Measurements from ENCODE around the gene ZDHHC8. TPM values are rescaled to one million over a fixed set of nuclear protein-coding genes. Genes with fewer than 3 reads are reported as not detected.

Gene ZDHHC8
- total and polyA plus RNA-seq, 2 experiments from 2014 or later, result 13.0 to 18.7 TPM

DNA sequence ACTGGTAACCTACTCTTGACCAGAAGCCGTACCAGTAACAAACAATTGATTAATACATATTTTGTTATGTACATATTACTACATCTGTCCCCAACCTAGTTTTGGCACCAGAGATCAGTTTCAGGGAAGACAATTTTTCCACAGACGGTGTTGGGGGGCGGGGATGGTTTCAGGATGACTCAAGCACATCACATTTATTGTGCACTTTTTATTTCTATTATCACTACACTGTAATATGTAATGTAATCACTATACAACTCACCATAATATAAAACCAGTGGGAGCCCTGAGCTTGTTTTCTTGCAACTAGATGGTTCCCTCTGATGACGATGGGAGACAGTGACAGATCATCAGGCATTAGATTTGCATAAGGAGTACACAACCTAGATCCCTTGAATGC is 36.1 kb upstream of the ZDHHC8 start:
- TF ChIP-seq EZH2phosphoT487 (IDR thresholded peaks at IDR 0.05; ENCODE audit: insufficient read depth, low read depth), result no peak
- TF ChIP-seq EZH2 (IDR thresholded peaks at IDR 0.05; ENCODE audit: insufficient read depth, poor library complexity, severe bottlenecking), result no peak
- H2AFZ ChIP-seq, result no peak overlapping the region
- no peaks in the 10 kb centered on the region for H3K9me2 ChIP-seq (ENCODE audit: insufficient read depth)
- H3K9ac ChIP-seq, result no peak overlapping the region
- H3K4me3 ChIP-seq, result no peak overlapping the region
- no peak for DNase-seq
- no peaks in the 10 kb centered on the region for H3K9me3 ChIP-seq (ENCODE audit: low read depth)
- in situ Hi-C loops (cut with MboI), result no loop called here
- no peaks in the 10 kb centered on the region for H3K27me3 ChIP-seq (replicated peaks; ENCODE audit: insufficient read depth)
- no peak overlapping the region for H3K4me2 ChIP-seq (ENCODE audit: unreplicated experiment)
- peaks cover 56% of the 10 kb centered on the region for H3K36me3 ChIP-seq (ENCODE audit: low read depth)
- H3K4me1 ChIP-seq (ENCODE audit: insufficient read depth), result peaks cover 3% of the 10 kb centered on the region
- WGBS, 2 experiments (ENCODE audit: low coverage in 1 of 2, low lambda C conversion rate in 2 of 2, missing lambda C conversion rate in 2 of 2), result 99 to 100% methylated on average over 4 of the region's 4 CpGs
- H3F3A ChIP-seq (ENCODE audit: insufficient read depth), result peaks cover 9% of the 10 kb centered on the region; the same call in 1 of the 2 replicates
- H3K27ac ChIP-seq, result no peak overlapping the region
- H4K20me1 ChIP-seq (ENCODE audit: insufficient read depth), result no peaks in the 10 kb centered on the region
- peaks cover 88% of the 10 kb centered on the region for H3K79me2 ChIP-seq (ENCODE audit: insufficient read depth)

DNA sequence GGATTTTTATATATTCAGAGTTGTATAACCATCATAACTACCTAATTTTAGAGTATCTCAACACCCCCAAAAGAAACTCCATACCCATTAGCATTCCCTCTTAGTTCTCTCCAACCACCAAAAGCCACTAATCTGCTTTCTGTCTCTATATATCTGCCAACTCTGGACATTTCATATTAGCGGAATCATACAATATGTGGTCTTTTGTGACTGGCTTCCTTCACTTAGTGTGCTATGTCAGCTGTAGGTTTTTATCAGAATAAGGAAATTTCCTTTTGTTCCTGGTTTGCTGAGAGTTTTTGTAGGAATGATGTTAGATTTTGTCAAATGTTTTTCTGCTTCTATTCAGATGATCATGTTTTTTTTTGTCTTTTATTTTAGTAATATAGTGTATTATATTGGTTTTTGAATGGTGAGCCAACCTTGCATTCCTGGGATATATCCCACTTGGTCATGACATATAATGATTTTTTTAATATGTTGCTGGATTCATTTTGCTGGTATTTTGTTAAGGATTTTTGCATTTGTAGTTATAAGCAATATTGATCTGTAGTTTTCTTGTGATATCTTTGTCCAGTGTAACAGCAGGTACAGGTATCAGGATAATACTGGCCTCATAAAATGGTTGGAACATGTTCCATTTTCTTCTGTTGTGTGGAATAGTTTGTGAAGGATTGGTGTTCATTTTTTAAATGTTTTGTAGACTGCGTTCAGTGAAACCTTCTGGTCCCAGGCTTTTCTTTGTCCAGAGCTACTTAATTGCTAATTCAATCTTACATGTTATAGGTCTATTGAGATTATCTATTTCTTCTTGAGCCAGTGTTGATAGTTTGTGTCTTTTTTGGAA is 34.8 kb upstream of the ZDHHC8 start:
- Histone ChIP-seq H3K9me2 (ENCODE audit: insufficient read depth) (no peaks in the 10 kb centered on the region), H3K36me3 (ENCODE audit: low read depth) (peaks cover 52% of the 10 kb centered on the region), H3K4me1 (ENCODE audit: insufficient read depth) (no peaks in the 10 kb centered on the region), H3K9ac (no peak overlapping the region), H3K4me3 (no peak overlapping the region), H3K79me2 (ENCODE audit: insufficient read depth) (peaks cover 88% of the 10 kb centered on the region), H3K9me3 (ENCODE audit: low read depth) (no peaks in the 10 kb centered on the region), H4K20me1 (ENCODE audit: insufficient read depth) (no peaks in the 10 kb centered on the region), H3K27me3 (replicated peaks; ENCODE audit: insufficient read depth) (no peaks in the 10 kb centered on the region), H3K27ac (no peak overlapping the region), H2AFZ (no peak overlapping the region), H3K4me2 (ENCODE audit: unreplicated experiment) (no peak overlapping the region), H3F3A (ENCODE audit: insufficient read depth) (peaks cover 9% of the 10 kb centered on the region; the same call in 1 of the 2 replicates)
- WGBS, 2 experiments (ENCODE audit: low coverage in 1 of 2, low lambda C conversion rate in 2 of 2, missing lambda C conversion rate in 2 of 2), result 97 to 98% methylated on average over 2 of the region's 2 CpGs
- no peak for DNase-seq
- TF ChIP-seq EZH2 (IDR thresholded peaks at IDR 0.05; ENCODE audit: insufficient read depth, poor library complexity, severe bottlenecking) (no peak), EZH2phosphoT487 (IDR thresholded peaks at IDR 0.05; ENCODE audit: insufficient read depth, low read depth) (no peak)
- in situ Hi-C loops (cut with MboI), result no loop called here

DNA sequence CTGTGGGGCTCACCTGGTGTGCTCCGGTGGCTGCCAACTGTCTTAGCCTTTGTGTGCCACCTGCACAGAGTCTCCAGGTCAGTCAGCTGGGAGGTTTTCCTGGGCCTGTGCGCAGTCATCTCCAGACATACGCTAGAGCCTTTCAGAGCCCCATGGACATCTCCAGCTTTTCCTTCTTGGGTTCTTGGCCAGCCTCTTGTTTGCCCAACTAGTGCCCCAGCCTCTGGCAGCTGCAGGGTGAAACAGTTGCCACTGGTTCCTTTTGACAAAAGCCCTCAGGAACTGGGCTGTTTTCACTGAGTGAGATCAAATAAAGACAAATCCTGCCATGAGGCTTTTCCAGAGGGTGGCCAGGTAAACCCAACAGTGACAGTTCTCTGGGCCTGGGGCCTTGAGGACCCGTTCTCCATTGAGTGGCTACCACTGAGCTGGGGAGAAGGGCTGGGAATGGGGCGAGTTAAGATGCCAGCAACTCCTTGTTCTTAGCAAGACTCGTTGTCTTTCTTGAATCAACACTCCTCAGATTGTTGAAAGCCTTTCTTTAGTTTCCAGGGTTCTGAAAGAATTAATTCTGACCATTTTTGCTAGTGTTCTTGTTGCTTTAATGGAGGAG is 32.4 kb upstream of the ZDHHC8 start:
- no peak overlapping the region for H3K4me3 ChIP-seq
- no peaks in the 10 kb centered on the region for H4K20me1 ChIP-seq (ENCODE audit: insufficient read depth)
- no peaks in the 10 kb centered on the region for H3K9me3 ChIP-seq (ENCODE audit: low read depth)
- peaks cover 9% of the 10 kb centered on the region; the same call in 1 of the 2 replicates for H3F3A ChIP-seq (ENCODE audit: insufficient read depth)
- H2AFZ ChIP-seq, result no peak overlapping the region
- no peaks in the 10 kb centered on the region for H3K4me1 ChIP-seq (ENCODE audit: insufficient read depth)
- H3K27ac ChIP-seq, result no peak overlapping the region
- H3K27me3 ChIP-seq (replicated peaks; ENCODE audit: insufficient read depth), result no peaks in the 10 kb centered on the region
- 99 to 100% methylated on average over 6 of the region's 6 CpGs for WGBS, 2 experiments (ENCODE audit: low coverage in 1 of 2, low lambda C conversion rate in 2 of 2, missing lambda C conversion rate in 2 of 2)
- in situ Hi-C loops (cut with MboI), result no loop called here
- peaks cover 49% of the 10 kb centered on the region for H3K36me3 ChIP-seq (ENCODE audit: low read depth)
- no peaks in the 10 kb centered on the region for H3K9me2 ChIP-seq (ENCODE audit: insufficient read depth)
- peaks cover 93% of the 10 kb centered on the region for H3K79me2 ChIP-seq (ENCODE audit: insufficient read depth)
- no peak for TF ChIP-seq EZH2phosphoT487 (IDR thresholded peaks at IDR 0.05; ENCODE audit: insufficient read depth, low read depth)
- H3K9ac ChIP-seq, result no peak overlapping the region
- no peak overlapping the region for H3K4me2 ChIP-seq (ENCODE audit: unreplicated experiment)
- DNase-seq, result no peak

GRCh38 chr22:20101638-20102037 is 30.0 kb upstream of the ZDHHC8 start:
- H3K9ac ChIP-seq, result no peak overlapping the region
- peaks cover 31% of the 10 kb centered on the region for H3K36me3 ChIP-seq (ENCODE audit: low read depth)
- no peak overlapping the region for H3K27ac ChIP-seq
- H4K20me1 ChIP-seq (ENCODE audit: insufficient read depth), result no peaks in the 10 kb centered on the region
- H3K4me3 ChIP-seq, result no peak overlapping the region
- H3K9me2 ChIP-seq (ENCODE audit: insufficient read depth), result no peaks in the 10 kb centered on the region
- TF ChIP-seq EZH2 (IDR thresholded peaks at IDR 0.05; ENCODE audit: insufficient read depth, poor library complexity, severe bottlenecking) (no peak), EZH2phosphoT487 (IDR thresholded peaks at IDR 0.05; ENCODE audit: insufficient read depth, low read depth) (no peak)
- H3K79me2 ChIP-seq (ENCODE audit: insufficient read depth), result peaks cover 90% of the 10 kb centered on the region
- no peaks in the 10 kb centered on the region for H3K9me3 ChIP-seq (ENCODE audit: low read depth)
- 88 to 89% methylated on average over 8 of the region's 8 CpGs for WGBS, 2 experiments (ENCODE audit: low coverage in 1 of 2, low lambda C conversion rate in 2 of 2, missing lambda C conversion rate in 2 of 2)
- no peak overlapping the region for H2AFZ ChIP-seq
- peaks cover 7% of the 10 kb centered on the region; the same call in 1 of the 2 replicates for H3F3A ChIP-seq (ENCODE audit: insufficient read depth)
- in situ Hi-C loops (cut with MboI), result no loop called here
- no peaks in the 10 kb centered on the region for H3K27me3 ChIP-seq (replicated peaks; ENCODE audit: insufficient read depth)
- H3K4me2 ChIP-seq (ENCODE audit: unreplicated experiment), result no peak overlapping the region
- no peak for DNase-seq
- no peaks in the 10 kb centered on the region for H3K4me1 ChIP-seq (ENCODE audit: insufficient read depth)
